ENCODE data around the gene TEX54.
A peak's percentile ranks its signal among the peaks of the same experiment; 100 is the strongest.
"Not testable (repeated sequence)": the region's sequence is repeated elsewhere in the genome, so short reads cannot be mapped to it uniquely, and the experiment has no call there.

Gene TEX54

DNA sequence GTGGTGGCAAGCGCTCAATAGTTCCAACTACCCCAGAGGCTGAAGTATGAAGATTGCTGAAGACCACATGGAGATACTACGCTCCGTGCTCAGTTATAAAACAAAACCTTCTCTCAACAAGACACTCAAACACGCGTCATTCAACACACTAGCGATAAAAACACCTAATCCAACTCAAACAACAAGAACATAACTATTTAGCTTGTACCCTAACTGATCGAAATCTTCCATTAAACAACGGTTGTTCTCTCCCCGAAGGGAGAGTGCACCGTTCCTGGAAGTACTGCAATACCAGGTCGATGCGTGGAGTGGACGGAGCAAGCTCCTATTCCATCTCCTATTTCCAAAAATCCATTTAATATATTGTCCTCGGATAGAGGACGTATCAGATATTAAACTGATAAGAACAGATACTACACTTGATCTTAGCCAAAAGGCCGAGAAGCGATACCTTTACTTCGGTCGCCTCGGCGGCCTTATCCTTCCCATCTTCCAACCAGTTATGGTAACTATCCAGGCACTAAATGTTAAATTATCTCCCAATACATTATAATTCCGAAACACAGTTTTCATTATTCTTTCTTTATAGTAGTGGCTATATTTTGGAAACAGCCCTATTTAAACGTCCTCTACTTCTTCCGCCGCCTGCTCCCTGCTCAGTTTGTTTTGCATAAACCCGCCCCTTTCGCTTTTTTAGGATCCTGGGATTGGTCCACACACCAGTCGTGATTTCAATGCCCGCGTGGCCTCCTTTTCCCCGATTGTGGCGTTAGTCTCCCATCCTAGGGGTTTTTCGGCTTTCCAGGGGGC lies 8.9 kb upstream of the TEX54 start:
- Histone ChIP-seq H2AFZ (ENCODE audit: low read length) (no peak overlapping the region), H3K4me3 (ENCODE audit: low read depth, low read length, poor library complexity, severe bottlenecking) (peak overlapping the region; percentile 81), H3K27ac (ENCODE audit: low read depth, low read length, poor library complexity, severe bottlenecking) (peak overlapping the region; percentile 95), H3F3A (ENCODE audit: insufficient read depth, low read length) (no peaks in the 10 kb centered on the region), H3K27me3 (ENCODE audit: insufficient read depth, low read length) (no peaks in the 10 kb centered on the region), H3K9me3 (ENCODE audit: low read length) (no peaks in the 10 kb centered on the region), H3K36me3 (ENCODE audit: insufficient read depth, low read length) (peaks cover 12% of the 10 kb centered on the region), H4K20me1 (ENCODE audit: insufficient read depth, low read length) (no peaks in the 10 kb centered on the region), H3K9me2 (ENCODE audit: low read depth, low read length) (no peaks in the 10 kb centered on the region), H3K4me1 (ENCODE audit: insufficient read depth, low read length, severe bottlenecking) (peaks cover 38% of the 10 kb centered on the region), H3K9ac (ENCODE audit: low read length) (peak overlapping the region; percentile 71), H3K79me2 (ENCODE audit: insufficient read depth, low read length) (peaks cover 18% of the 10 kb centered on the region), H3K4me2 (ENCODE audit: low read length) (peak overlapping the region; percentile 76)
- TF ChIP-seq, protein P1, sequence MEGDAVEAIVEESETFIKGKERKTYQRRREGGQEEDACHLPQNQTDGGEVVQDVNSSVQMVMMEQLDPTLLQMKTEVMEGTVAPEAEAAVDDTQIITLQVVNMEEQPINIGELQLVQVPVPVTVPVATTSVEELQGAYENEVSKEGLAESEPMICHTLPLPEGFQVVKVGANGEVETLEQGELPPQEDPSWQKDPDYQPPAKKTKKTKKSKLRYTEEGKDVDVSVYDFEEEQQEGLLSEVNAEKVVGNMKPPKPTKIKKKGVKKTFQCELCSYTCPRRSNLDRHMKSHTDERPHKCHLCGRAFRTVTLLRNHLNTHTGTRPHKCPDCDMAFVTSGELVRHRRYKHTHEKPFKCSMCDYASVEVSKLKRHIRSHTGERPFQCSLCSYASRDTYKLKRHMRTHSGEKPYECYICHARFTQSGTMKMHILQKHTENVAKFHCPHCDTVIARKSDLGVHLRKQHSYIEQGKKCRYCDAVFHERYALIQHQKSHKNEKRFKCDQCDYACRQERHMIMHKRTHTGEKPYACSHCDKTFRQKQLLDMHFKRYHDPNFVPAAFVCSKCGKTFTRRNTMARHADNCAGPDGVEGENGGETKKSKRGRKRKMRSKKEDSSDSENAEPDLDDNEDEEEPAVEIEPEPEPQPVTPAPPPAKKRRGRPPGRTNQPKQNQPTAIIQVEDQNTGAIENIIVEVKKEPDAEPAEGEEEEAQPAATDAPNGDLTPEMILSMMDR (IDR thresholded peaks at IDR 0.05; ENCODE audit: low read length), result no peak
- TF ChIP-seq EZH2 (IDR thresholded peaks at IDR 0.05; ENCODE audit: borderline replicate concordance, low read length), result no peak

DNA sequence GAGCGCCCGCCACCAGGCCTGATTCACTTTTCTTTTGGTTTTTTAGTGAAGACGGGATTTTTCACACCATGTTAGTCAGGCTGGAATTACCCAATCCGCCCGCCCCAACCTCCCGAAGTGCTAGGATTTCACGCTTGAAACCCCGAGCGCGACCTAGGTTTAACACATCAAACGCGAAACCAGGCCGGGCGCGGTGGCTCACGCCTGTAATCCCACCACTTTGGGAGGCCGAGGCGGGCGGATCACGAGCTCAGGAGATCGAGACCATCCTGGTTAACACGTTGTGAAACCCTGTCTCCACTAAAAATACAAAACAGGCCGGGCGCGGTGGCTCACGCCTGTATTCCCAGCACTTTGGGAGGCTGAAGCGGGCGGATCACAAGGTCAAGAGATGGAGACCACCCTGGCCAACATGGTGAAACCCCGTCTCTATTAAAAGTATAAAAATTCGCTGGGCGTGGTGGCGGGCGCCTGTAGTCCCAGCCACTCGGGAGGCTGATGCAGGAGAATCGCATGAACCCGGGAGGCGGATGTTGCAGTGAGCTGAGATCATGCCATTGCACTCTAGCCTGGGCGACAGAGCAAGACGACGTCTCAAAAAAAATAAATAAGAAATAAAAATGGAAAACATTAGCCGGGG lies 8.2 kb upstream of the TEX54 start:
- Histone ChIP-seq H3K36me3 (ENCODE audit: insufficient read depth, low read length) (peaks cover 20% of the 10 kb centered on the region), H3K4me2 (ENCODE audit: low read length) (peak overlapping the region; percentile 76), H3K27ac (ENCODE audit: low read depth, low read length, poor library complexity, severe bottlenecking) (peak overlapping the region; percentile 95), H3K4me3 (ENCODE audit: low read depth, low read length, poor library complexity, severe bottlenecking) (peak overlapping the region; percentile 81), H3K9ac (ENCODE audit: low read length) (peak overlapping the region; percentile 86), H3K79me2 (ENCODE audit: insufficient read depth, low read length) (peaks cover 18% of the 10 kb centered on the region), H3K4me1 (ENCODE audit: insufficient read depth, low read length, severe bottlenecking) (peaks cover 38% of the 10 kb centered on the region)
- not testable (repeated sequence) for H3K27me3 ChIP-seq (ENCODE audit: insufficient read depth, low read length); H3K9me2 ChIP-seq (ENCODE audit: low read depth, low read length); H3F3A ChIP-seq (ENCODE audit: insufficient read depth, low read length); H4K20me1 ChIP-seq (ENCODE audit: insufficient read depth, low read length); H3K9me3 ChIP-seq (ENCODE audit: low read length); H2AFZ ChIP-seq (ENCODE audit: low read length)

DNA sequence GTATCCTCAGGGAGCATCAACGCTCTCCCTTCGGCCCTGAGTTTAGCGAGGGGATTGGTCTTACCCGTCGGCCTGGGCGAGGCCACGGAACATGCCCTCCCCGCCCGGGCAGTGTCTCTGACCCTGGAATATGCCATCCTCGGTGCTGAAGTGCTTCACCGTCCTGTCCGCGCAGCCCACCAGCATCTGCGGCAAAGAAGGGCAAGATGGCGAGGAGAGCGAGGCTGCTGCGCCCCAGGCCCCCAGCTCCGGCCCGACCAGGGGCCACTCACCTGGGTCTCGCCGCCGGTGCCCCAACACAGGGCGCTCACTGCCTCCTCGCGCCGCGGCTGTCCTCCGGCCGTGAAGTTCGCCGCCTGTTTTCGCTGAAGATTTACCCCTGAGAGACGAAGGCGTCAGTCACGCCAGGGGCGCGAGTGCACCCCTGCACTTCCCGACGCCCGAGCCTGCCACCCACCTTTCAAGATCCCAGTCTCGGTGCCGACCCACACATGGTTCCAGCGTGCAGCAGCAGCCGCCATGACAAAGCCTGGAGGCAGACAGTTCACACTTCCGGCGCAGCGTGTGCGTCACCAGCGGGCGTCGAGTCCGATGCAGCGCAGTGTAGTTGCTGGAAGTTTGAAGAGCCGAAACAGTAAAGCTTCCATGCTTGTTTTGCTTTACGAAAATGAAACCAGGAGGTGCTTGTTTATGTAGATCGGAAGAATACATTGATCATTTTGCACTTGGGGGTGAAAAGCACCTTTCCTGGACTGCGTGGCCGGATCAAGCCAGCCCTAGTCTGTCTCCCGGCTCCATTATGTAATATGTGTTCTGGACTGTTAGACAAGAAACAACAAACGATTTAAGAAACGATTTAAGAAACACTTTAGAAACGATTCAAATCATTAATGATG lies 6.7 kb upstream of the TEX54 start, which contains the start of gene WDR74:
Gene WDR74 (minus strand): TSS at position 541 of the 896 bp plus-strand sequence. CDS start 20 bp downstream, at position 521.
- H3K27me3 ChIP-seq (ENCODE audit: insufficient read depth, low read length), result no peaks in the 10 kb centered on the region
- peak within 1 kb of the TSS; percentile 81 for H3K4me3 ChIP-seq (ENCODE audit: low read depth, low read length, poor library complexity, severe bottlenecking)
- H3F3A ChIP-seq (ENCODE audit: insufficient read depth, low read length), result no peaks in the 10 kb centered on the region
- H3K36me3 ChIP-seq (ENCODE audit: insufficient read depth, low read length), result peaks cover 35% of the 10 kb centered on the region
- H3K79me2 ChIP-seq (ENCODE audit: insufficient read depth, low read length), result peaks cover 18% of the 10 kb centered on the region
- H4K20me1 ChIP-seq (ENCODE audit: insufficient read depth, low read length), result no peaks in the 10 kb centered on the region
- no peaks in the 10 kb centered on the region for H3K9me2 ChIP-seq (ENCODE audit: low read depth, low read length)
- no peaks in the 10 kb centered on the region for H3K9me3 ChIP-seq (ENCODE audit: low read length)
- peak within 1 kb of the TSS; percentile 95 for H3K27ac ChIP-seq (ENCODE audit: low read depth, low read length, poor library complexity, severe bottlenecking)
- H3K9ac ChIP-seq (ENCODE audit: low read length), result peak within 1 kb of the TSS; percentile 86
- TF ChIP-seq EZH2 (IDR thresholded peaks at IDR 0.05; ENCODE audit: borderline replicate concordance, low read length), result no peak
- TF ChIP-seq, protein P1 (IDR thresholded peaks at IDR 0.05; ENCODE audit: low read length), result no peak
- H2AFZ ChIP-seq (ENCODE audit: low read length), result no peak within 1 kb of the TSS
- H3K4me2 ChIP-seq (ENCODE audit: low read length), result peak within 1 kb of the TSS; percentile 76
- peaks cover 38% of the 10 kb centered on the region for H3K4me1 ChIP-seq (ENCODE audit: insufficient read depth, low read length, severe bottlenecking)

All from OCI-LY1 (cell line).